ENCODE data around the gene KRT13. TPM values are rescaled to one million over a fixed set of nuclear protein-coding genes. Genes with fewer than 3 reads are reported as not detected.

Gene KRT13
- total RNA-seq, 1 experiment from 2014 or later = 45.7 TPM

DNA sequence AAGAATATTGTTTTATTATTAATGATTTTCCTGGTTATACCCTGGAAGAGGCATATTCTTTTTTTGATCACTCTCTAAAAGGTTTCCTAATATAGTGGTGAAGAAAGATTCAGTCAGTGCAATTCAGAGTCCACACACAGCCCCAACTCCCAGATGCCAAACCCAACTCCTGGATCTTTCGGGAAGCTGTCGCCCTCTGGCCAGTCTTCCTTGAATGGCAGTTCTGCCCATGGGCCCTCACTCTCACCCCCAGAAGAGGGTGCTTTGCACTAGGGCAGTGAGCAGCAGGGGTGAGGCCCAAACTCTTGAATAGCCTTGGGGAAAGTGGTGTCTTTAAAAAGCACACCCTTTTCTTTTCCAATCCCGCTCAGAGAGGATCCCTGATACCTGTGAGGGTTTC is 49.2 kb downstream of the KRT13 start:
- BruUV-seq (replicated peaks) = no TSS peak
- H3K4me3 Mint-ChIP-seq (ENCODE audit: low read depth, unreplicated experiment) = no peak overlapping the region
- peak; percentile 56 for DNase-seq
- CTCF ChIA-PET = interaction anchor here (2.7 kb wide), 1 partner anchor 92 kb away, joined by 12 read pairs; no protein-coding TSS in a partner anchor
- intact Hi-C loops (cut with micrococcal nuclease; ENCODE audit: unreplicated experiment) = no loop called here
- no peaks in the 10 kb centered on the region for H3K27me3 Mint-ChIP-seq (ENCODE audit: unreplicated experiment)
- H3K36me3 Mint-ChIP-seq (ENCODE audit: insufficient read depth, unreplicated experiment) = no peaks in the 10 kb centered on the region
- TF ChIP-seq, protein P1, sequence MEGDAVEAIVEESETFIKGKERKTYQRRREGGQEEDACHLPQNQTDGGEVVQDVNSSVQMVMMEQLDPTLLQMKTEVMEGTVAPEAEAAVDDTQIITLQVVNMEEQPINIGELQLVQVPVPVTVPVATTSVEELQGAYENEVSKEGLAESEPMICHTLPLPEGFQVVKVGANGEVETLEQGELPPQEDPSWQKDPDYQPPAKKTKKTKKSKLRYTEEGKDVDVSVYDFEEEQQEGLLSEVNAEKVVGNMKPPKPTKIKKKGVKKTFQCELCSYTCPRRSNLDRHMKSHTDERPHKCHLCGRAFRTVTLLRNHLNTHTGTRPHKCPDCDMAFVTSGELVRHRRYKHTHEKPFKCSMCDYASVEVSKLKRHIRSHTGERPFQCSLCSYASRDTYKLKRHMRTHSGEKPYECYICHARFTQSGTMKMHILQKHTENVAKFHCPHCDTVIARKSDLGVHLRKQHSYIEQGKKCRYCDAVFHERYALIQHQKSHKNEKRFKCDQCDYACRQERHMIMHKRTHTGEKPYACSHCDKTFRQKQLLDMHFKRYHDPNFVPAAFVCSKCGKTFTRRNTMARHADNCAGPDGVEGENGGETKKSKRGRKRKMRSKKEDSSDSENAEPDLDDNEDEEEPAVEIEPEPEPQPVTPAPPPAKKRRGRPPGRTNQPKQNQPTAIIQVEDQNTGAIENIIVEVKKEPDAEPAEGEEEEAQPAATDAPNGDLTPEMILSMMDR (IDR thresholded peaks at IDR 0.05; ENCODE audit: unreplicated experiment) = peak; percentile 41
- H3K27ac Mint-ChIP-seq (ENCODE audit: unreplicated experiment) = no peak overlapping the region
- no peaks in the 10 kb centered on the region for H3K4me1 Mint-ChIP-seq (ENCODE audit: low read depth, unreplicated experiment)
- peaks cover 7% of the 10 kb centered on the region for H3K9me3 Mint-ChIP-seq (ENCODE audit: low read depth, unreplicated experiment)

DNA sequence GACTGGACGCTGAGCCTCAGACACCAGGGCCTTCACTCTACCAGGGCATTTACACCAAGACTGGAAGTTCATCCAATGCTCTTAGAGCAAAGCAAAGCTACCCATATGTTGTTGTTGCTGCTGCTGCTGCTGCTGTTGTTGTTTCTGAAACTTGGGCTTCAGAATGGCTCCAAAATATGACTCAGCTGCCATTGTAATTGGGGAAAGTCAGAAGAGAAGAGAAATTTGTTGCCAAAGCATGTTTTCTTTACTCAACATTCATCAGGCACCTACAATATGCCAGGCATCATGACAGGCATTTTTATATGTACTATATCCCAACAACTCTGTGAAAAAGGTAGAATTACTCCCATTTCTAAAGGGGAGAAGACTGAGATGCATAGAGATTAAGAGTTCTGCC is 50.2 kb downstream of the KRT13 start:
- no peaks in the 10 kb centered on the region for H3K36me3 Mint-ChIP-seq (ENCODE audit: insufficient read depth, unreplicated experiment)
- H3K27ac Mint-ChIP-seq (ENCODE audit: unreplicated experiment) = no peak overlapping the region
- peaks cover 13% of the 10 kb centered on the region for H3K9me3 Mint-ChIP-seq (ENCODE audit: low read depth, unreplicated experiment)
- intact Hi-C loops (cut with micrococcal nuclease; ENCODE audit: unreplicated experiment) = no loop called here
- no peak for DNase-seq
- H3K4me1 Mint-ChIP-seq (ENCODE audit: low read depth, unreplicated experiment) = no peaks in the 10 kb centered on the region
- CTCF ChIA-PET = no interaction called here
- TF ChIP-seq, protein P1 (IDR thresholded peaks at IDR 0.05; ENCODE audit: unreplicated experiment) = no peak
- H3K27me3 Mint-ChIP-seq (ENCODE audit: unreplicated experiment) = no peaks in the 10 kb centered on the region
- H3K4me3 Mint-ChIP-seq (ENCODE audit: low read depth, unreplicated experiment) = no peak overlapping the region
- no TSS peak for BruUV-seq (replicated peaks)

DNA sequence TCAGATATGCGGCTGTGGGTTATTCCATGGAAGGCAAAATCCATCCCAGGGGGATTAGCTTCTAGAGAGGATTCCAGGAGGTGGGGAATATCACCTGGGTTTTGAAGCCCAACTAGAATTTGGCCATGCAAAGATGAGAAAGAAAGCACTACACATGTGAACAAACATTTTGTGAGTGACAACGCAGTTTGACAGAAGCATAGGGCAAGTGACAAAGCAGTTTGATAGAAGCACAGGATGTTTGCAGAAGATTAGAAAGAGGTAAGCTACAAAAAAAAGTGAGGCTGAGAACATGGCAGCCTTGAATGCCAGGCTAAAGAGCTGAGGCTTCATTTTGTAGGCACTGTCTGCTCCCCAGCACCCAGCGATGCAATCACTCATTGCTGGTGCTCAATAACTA is 52.3 kb downstream of the KRT13 start:
- Mint-ChIP-seq H3K27me3 (ENCODE audit: unreplicated experiment) (no peaks in the 10 kb centered on the region), H3K27ac (ENCODE audit: unreplicated experiment) (no peak overlapping the region), H3K4me1 (ENCODE audit: low read depth, unreplicated experiment) (no peaks in the 10 kb centered on the region), H3K4me3 (ENCODE audit: low read depth, unreplicated experiment) (no peak overlapping the region), H3K36me3 (ENCODE audit: insufficient read depth, unreplicated experiment) (no peaks in the 10 kb centered on the region), H3K9me3 (ENCODE audit: low read depth, unreplicated experiment) (peaks cover 16% of the 10 kb centered on the region)
- intact Hi-C loops (cut with micrococcal nuclease; ENCODE audit: unreplicated experiment) = no loop called here
- CTCF ChIA-PET = interaction anchor here (1.1 kb wide), 1 partner anchor 96 kb away, joined by 3 read pairs; no protein-coding TSS in a partner anchor
- BruUV-seq (replicated peaks) = no TSS peak
- TF ChIP-seq, protein P1 (IDR thresholded peaks at IDR 0.05; ENCODE audit: unreplicated experiment) = no peak
- DNase-seq = no peak

DNA sequence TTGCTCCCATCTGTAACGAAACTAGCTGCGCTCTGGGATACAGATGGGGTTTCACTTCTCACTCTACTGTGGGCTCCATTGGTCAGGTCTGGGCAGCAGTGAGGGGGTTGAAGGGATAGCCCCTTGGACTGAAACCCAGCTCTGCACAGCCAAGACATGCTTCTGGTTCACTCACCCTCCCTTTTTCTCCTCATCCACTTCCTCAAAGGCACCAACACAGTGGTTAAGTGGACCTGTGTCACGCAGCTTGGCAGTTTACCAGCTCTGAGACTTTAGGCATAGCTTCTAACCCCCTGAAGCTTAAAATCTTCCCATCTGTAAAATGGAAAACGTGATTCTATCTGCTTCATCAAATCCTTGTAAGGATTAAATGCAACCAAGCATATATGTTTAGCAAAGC is 53.1 kb downstream of the KRT13 start:
- BruUV-seq (replicated peaks) = no TSS peak
- Mint-ChIP-seq H3K4me3 (ENCODE audit: low read depth, unreplicated experiment) (no peak overlapping the region), H3K27ac (ENCODE audit: unreplicated experiment) (no peak overlapping the region), H3K27me3 (ENCODE audit: unreplicated experiment) (no peaks in the 10 kb centered on the region), H3K9me3 (ENCODE audit: low read depth, unreplicated experiment) (peaks cover 16% of the 10 kb centered on the region), H3K36me3 (ENCODE audit: insufficient read depth, unreplicated experiment) (no peaks in the 10 kb centered on the region), H3K4me1 (ENCODE audit: low read depth, unreplicated experiment) (no peaks in the 10 kb centered on the region)
- intact Hi-C loops (cut with micrococcal nuclease; ENCODE audit: unreplicated experiment) = no loop called here
- DNase-seq = no peak
- TF ChIP-seq, protein P1 (IDR thresholded peaks at IDR 0.05; ENCODE audit: unreplicated experiment) = no peak
- CTCF ChIA-PET = no interaction called here
